ENCODE measurements around the gene VPS35L.

DNA sequence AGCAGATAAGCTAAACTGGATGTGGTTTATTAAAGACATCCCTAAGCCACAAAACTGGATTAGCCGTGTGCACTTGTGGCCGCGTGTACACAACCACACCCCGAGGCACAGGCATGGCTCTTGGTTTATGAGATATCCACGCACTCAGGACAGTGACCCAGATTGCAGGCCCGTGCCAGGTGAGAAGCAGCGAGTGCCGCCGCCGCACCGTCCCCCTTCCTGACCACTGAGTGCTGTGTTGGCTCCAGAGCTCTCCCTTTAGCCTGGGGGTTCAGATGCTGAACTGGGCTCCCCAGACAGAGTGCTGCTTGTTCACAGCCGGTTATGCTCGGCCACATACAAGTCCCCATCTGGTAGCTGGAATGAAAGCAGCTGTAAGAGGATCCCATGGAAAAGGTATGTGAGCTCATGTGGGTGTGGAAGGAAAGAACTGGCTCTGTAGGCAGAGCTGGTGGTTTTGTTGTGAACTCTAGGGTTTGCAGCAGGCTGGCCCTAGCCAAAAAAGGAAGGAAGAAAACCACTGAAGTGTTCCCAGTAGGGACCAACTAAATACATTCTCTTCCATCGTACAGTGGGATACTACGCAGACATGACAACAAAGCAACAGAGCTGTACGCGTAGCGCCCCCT lies 133.0 kb downstream of the VPS35L start:
- TF ChIP-seq GATA2 (IDR thresholded peaks at IDR 0.05; ENCODE audit: low read depth, low read length): no peak
- TF ChIP-seq GATA3 (IDR thresholded peaks at IDR 0.05; ENCODE audit: low read depth, low read length): no peak

Data from SH-SY5Y (cell line).